ENCODE results near the gene TFDP1.
A peak's percentile ranks its signal among the peaks of the same experiment; 100 is the strongest.
"Not testable (repeated sequence)": the region's sequence is repeated elsewhere in the genome, so short reads cannot be mapped to it uniquely, and the experiment has no call there.

The TFDP1 gene

GRCh38 chr13:113551081-113552000 lies 33.2 kb upstream of the TFDP1 start:
- DNase-seq, result no peak
- no peak for ATAC-seq

DNA sequence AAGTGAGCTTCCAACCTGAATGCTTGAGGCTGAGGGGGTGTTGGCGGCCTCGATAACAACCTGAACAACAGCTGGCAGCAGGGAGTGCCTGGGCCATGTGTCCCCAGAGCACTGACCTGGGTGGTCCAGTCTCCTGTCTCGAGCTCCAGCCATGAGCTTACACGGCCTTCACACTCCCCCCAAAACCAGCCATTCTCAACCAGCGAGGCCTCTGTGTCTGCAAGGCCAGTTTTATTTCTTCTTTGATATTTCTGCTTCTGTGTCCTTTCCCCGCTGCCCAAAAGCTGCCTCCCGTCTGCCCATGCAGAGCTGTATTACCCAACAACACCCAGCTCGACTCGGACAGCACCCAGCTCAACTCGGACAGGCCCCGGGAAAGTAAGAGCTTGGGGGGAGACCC lies 32.5 kb upstream of the TFDP1 start:
- no peak for DNase-seq
- ATAC-seq, result no peak

- no peak for ATAC-seq
Observed at GRCh38 chr13:113552786-113553434, 31.6 kb upstream of the TFDP1 start.

GRCh38 chr13:113553511-113554332 lies 30.8 kb upstream of the TFDP1 start:
- ATAC-seq (no peak), DNase-seq (no peak)

More at GRCh38 chr13:113552786-113553434, 31.6 kb upstream of the TFDP1 start:
- no peak for DNase-seq

DNA sequence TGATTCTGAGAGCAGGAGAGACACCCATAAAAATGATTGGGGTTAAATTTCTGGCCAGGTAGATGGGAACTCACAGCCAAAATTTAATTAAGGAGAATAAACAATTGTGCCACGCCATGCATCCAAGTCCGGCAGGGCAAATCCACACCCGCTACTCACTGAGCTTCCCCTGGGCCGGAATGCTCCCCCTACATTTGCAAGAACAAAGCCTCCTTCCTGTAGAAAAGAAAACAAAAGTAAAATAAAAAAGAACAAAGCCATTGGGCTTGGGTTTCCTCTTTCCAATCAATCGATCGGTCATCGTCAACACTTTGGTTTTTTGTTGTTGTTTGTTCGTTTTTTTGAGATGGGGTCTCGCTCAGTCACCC lies 30.2 kb upstream of the TFDP1 start:
- ATAC-seq (no peak), DNase-seq (no peak)

GRCh38 chr13:113555141-113555540 lies 29.4 kb upstream of the TFDP1 start:
- DNase-seq, result no peak

GRCh38 chr13:113557013-113557412 lies 27.5 kb upstream of the TFDP1 start:
- DNase-seq, result no peak
- ATAC-seq, result no peak

More at GRCh38 chr13:113555141-113555540, 29.4 kb upstream of the TFDP1 start:
- ATAC-seq, result no peak

DNA sequence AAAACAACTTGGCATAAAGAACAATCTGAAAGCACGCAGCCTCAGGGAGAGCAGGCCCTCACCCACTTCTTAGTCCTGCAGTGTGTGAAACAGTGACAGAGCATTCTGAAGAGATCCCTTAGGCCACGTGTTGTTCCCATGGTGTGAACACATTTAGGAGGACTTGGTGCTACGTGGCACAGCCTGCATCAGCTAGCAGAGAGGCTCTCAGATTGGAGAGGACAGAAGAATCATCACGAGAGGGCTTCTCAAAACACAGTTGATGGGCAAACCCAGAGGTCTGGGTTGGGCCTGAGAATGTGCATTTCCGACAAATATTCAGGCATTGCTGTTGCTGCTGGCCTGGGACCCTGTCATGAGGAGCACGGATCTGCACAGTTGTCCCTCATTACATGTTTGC lies 26.1 kb upstream of the TFDP1 start:
- ATAC-seq (no peak), DNase-seq (no peak)

DNA sequence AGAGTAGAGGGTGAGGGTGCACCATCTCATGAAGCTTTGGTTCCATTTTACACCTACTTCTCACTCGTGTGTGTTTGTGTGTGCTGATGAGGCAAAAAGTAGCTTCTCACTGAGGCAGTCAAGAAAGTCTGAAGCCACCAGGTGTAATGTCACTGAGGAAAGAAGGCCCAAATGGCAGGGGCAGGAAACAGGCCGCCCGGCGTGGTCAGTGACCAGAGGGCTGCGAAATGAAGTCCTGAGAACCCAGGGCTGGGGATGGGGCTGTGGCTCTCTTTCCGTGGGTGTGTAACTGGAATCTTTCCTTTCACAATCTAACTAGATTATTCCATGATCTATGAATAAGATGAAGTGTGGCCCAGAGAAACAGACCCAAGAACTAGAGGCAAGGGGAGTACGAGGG lies 25.5 kb upstream of the TFDP1 start:
- ATAC-seq (no peak), DNase-seq (no peak)

DNA sequence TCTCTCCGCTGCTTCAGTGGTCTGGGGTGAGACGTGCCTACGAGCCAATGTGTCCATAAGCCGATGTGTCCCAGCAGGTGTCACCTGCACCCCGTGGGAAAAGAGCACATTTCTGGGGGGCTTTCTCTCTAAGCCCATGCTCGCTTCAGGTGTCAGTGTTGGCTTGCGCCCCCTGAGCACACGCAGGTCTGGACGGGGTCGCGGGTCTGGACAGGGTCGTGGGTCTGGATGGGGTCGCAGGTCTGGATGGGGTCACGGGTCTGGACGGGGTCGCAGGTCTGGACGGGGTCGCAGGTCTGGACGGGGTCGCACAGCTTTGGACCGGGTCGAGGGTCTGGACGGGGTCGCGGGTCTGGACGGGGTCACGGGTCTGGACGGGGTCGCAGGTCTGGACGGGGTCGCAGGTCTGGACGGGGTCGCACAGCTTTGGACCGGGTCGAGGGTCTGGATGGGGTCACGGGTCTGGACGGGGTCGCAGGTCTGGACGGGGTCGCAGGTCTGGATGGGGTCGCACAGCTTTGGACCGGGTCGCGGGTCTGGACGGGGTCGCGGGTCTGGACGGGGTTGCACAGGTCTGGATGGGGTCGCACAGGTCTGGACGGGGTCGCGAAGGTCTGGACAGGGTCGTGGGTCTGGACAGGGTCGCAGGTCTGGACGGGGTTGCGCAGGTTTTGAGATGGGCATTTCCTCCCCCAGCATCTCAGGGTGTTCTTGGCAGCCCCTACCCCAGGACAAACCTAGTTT lies 24.5 kb upstream of the TFDP1 start:
- ATAC-seq, result no peak
- DNase-seq, result no peak

GRCh38 chr13:113560645-113561416 lies 23.7 kb upstream of the TFDP1 start:
- DNase-seq, result no peak
- ATAC-seq, result no peak

GRCh38 chr13:113561417-113562084 lies 23.0 kb upstream of the TFDP1 start:
- ATAC-seq (no peak), DNase-seq (no peak)

GRCh38 chr13:113562085-113562749 lies 22.3 kb upstream of the TFDP1 start:
- ATAC-seq (peak; percentile 58), DNase-seq (peak; percentile 66)

- no peak for ATAC-seq
- DNase-seq, result no peak
Observed at GRCh38 chr13:113562844-113563243, 21.7 kb upstream of the TFDP1 start.

DNA sequence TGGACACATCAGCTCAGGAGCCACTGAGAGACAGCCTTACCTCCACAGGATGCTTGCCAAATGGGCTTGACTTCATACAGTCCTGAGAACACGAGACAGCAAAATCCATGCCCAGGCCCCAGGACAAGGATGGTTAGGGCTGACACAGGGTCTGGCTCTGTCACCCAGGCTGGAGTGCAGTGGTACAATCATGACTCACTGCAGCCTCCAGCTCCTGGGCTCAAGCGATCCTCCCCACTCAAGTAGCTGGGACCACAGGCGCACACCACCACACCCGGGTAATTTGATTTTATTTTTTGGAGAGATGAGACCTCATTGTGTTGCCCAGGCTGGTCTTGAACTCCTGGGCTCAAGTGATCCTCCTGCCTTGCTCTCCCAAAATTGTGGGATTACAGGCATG lies 21.0 kb upstream of the TFDP1 start:
- not testable (repeated sequence) for DNase-seq, ATAC-seq

DNA sequence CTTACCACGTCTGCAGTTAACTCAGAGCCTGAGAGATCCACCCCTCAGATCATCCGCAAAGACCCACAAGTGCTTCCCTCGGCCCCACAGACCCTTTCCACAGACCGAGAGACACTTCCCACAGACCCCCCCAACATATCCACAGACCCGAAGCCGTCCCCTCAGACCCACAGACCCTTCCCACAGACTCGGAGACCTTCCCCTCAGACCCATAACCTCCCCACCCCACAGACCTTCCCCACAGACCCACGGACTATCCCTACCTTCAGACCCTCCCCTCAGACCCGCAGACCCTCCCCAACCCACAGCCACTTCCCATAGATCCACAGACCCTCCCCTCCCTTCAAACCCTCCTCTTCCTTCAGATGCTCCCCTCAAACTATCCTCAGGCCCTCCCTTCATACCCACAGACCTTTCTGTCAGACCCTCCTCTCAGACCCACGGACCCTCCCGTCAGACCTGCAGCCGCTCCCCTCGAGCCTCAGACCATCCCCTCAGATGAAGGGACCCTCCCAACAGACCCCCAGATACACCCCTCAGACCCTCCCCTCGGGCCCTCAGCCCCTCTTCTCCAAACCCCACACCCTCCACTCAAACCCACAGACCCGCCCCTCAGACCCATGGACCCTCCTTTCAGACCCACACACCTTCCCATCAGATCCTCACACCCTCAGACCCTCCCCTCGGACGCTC lies 20.1 kb upstream of the TFDP1 start:
- ATAC-seq (no peak), DNase-seq (no peak)

- ATAC-seq (no peak), DNase-seq (no peak)
Observed at GRCh38 chr13:113565526-113566226, 18.9 kb upstream of the TFDP1 start.

DNA sequence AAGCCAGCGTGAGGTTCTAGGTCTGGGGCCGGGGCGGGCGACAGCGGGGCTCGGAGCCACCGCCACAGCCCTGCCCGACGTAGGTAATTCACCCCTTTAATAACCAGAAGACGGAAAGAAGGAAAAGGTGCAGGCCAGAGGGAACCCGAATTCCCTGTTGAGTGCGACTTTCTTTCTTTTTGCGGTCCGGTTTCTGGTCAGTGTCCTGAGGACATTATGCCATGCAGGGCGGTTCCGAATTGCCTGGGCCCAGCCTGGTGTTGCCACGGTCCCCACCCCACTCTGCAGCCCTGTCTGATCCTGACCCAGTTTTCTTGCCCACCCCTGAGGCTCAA lies 18.4 kb upstream of the TFDP1 start:
- ATAC-seq, result no peak
- no peak for DNase-seq

DNA sequence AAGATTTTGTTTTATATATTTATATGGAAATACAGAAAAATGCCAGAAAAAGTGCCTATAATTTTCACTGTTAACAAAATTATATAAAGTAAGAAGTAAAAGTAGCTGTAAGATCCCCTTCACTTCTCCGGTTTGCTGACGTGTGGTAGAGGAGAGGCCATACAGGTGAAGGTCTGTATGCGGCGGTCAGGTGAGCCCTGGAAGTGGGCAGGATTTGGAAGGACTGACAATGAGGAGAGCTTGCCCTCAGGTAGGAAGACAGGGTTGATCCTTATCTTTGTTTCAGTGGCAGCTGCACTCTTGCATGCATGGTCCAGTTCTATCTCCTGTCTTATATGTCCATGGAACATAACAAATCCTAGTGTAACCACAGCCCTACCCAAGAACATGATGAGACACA lies 16.9 kb upstream of the TFDP1 start:
- DNase-seq (no peak), ATAC-seq (no peak)
